Glutamatergic neuron (in vitro differentiated cells): Measurements from ENCODE around the gene FHIT. TPM values are rescaled to one million over a fixed set of nuclear protein-coding genes. Genes with fewer than 3 reads are reported as not detected.

Experiments used
- DNase-seq: peaks from one replicate; pipeline ENCODE4 v3.0.0; 2022
- H3K27ac Mint-ChIP-seq: one replicate; pipeline ENCODE4 v1.8.0; 2020; ENCODE audit warnings: mild to moderate bottlenecking, mixed read lengths, inconsistent platforms; ENCODE audit not compliant: unreplicated experiment
- H3K27me3 Mint-ChIP-seq: one replicate; pipeline ENCODE4 v1.8.0; 2020; ENCODE audit warnings: mild to moderate bottlenecking, moderate library complexity, mixed read lengths, inconsistent platforms; ENCODE audit not compliant: unreplicated experiment
- H3K36me3 Mint-ChIP-seq: one replicate; pipeline ENCODE4 v1.8.0; 2020; ENCODE audit warnings: mild to moderate bottlenecking, mixed read lengths, inconsistent platforms; ENCODE audit not compliant: unreplicated experiment
- H3K4me1 Mint-ChIP-seq: one replicate; pipeline ENCODE4 v1.8.0; 2020; ENCODE audit warnings: mild to moderate bottlenecking, low read depth, mixed read lengths, inconsistent platforms; ENCODE audit not compliant: unreplicated experiment
- H3K4me3 Mint-ChIP-seq: one replicate; pipeline ENCODE4 v1.8.0; 2020; ENCODE audit warnings: mild to moderate bottlenecking, mixed read lengths, inconsistent platforms; ENCODE audit not compliant: unreplicated experiment
- H3K9me3 Mint-ChIP-seq: one replicate; pipeline ENCODE4 v1.8.0; 2020; ENCODE audit warnings: mild to moderate bottlenecking, moderate library complexity, mixed read lengths, inconsistent platforms; ENCODE audit not compliant: unreplicated experiment
- total RNA-seq: library from RNA; stranded (reverse); fragmentation: NEBNext Ultra II Directional; extraction: Animal tissue kit (Norgen Biotek cat#: 25700); gene quantifications from one replicate; pipeline ENCODE4 v1.2.1, GENCODE V29; 2021; ENCODE audit not compliant: unreplicated experiment
- TF ChIP-seq, protein P1 (sequence below): fragments of 200-600 bp; sonication (generic); IDR thresholded peaks from one replicate; pipeline ENCODE4 v1.5.0; 2021; ENCODE audit not compliant: partially characterized antibody, unreplicated experiment

FHIT gene
- total RNA-seq, 1 donor from 2014 or later: 15.2 TPM

DNA sequence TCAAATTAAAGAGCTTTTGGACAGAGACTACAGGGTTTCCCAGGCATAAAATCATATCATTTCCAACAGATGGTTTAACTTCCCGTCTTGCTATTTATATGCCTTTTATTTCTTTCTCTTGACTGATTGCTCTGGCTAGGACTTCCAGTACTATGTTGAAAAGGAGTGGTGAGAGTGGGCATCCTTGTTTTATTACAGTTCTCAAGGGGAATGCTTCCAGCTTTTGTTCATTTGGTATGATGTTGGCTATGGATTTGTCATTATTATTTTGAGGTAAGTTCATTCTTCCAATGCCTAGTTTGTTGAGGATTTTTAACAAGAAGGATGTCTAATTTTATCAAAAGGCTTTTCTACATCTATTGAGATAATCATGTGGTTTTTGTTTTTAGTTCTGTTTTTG, 1304.9 kb downstream of the FHIT start:
- H3K27ac Mint-ChIP-seq: no peak overlapping the region
- no peaks in the 10 kb centered on the region for H3K27me3 Mint-ChIP-seq
- H3K4me3 Mint-ChIP-seq: no peak overlapping the region
- H3K9me3 Mint-ChIP-seq: peaks cover 1% of the 10 kb centered on the region
- no peak for DNase-seq
- no peaks in the 10 kb centered on the region for H3K36me3 Mint-ChIP-seq
- TF ChIP-seq, protein P1, sequence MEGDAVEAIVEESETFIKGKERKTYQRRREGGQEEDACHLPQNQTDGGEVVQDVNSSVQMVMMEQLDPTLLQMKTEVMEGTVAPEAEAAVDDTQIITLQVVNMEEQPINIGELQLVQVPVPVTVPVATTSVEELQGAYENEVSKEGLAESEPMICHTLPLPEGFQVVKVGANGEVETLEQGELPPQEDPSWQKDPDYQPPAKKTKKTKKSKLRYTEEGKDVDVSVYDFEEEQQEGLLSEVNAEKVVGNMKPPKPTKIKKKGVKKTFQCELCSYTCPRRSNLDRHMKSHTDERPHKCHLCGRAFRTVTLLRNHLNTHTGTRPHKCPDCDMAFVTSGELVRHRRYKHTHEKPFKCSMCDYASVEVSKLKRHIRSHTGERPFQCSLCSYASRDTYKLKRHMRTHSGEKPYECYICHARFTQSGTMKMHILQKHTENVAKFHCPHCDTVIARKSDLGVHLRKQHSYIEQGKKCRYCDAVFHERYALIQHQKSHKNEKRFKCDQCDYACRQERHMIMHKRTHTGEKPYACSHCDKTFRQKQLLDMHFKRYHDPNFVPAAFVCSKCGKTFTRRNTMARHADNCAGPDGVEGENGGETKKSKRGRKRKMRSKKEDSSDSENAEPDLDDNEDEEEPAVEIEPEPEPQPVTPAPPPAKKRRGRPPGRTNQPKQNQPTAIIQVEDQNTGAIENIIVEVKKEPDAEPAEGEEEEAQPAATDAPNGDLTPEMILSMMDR: no peak
- H3K4me1 Mint-ChIP-seq: no peaks in the 10 kb centered on the region

DNA sequence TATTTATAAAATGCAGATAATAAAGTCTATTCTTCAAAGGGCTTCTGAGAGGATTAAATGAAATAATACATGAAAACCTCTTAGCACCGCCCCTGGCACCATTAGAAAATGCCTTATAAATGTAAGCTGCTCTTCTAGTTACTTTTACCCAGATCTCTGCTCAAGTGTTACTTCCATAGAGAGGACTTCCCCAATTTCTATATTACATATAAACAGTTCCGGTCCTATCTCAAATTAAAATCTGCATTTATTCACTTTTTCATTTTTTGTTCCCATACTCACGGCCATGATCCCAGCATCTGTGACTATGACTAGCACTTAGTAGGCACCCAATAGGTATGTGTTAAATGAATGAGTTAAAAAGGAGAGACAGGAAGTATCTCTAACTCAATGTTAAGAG, 1310.5 kb downstream of the FHIT start:
- TF ChIP-seq, protein P1: no peak
- peaks cover 6% of the 10 kb centered on the region for H3K4me1 Mint-ChIP-seq
- no peak overlapping the region for H3K4me3 Mint-ChIP-seq
- no peak overlapping the region for H3K27ac Mint-ChIP-seq
- DNase-seq: no peak
- no peaks in the 10 kb centered on the region for H3K36me3 Mint-ChIP-seq
- no peaks in the 10 kb centered on the region for H3K9me3 Mint-ChIP-seq
- H3K27me3 Mint-ChIP-seq: no peaks in the 10 kb centered on the region

DNA sequence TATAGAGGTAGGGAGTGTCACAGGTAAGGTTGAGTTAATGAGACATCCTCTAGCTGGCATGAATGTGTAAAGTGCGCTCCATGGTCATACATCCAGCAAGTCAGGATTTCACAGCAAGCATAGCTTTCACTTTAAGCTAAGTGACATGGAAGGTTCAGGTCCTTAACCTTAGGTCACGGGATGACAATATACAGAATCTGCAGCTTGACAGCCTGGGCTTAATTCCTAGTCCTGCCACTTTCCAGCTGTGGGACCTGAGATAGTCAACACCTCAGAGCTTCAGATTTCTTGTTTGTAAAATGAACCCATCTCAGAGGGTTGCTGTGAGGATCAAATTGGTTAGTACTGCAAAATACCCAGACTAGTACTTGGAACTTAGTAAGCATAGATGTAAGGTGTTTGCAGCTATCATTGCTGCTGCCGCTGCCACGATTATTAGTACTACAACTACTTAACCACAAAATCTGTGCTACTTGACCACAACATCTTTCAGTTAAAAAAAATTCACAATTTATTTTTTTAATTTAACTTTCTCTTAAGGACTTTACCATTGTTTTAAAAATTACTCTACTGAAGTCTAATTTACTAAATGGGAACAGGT, 1311.3 kb downstream of the FHIT start:
- no peak overlapping the region for H3K4me3 Mint-ChIP-seq

DNA sequence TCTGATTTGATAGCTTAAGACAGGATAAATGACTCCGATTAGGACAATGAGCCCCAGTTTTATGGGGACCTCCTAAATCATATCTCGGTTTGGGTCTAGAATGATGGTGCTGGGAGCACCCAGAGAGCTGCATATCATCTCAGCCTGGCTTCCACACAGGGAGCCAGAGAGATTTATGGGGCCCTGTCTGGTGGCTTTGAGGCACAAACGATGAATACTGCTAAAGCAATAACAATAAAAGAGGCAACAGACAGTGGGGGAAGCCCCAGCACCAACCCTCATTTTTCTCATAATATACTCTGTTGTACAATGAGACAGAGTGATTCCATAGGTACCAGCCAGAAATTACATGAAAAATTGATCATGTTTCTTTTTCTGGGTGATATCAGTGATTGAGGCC, 1312.4 kb downstream of the FHIT start:
- H3K27me3 Mint-ChIP-seq: no peaks in the 10 kb centered on the region
- no peaks in the 10 kb centered on the region for H3K9me3 Mint-ChIP-seq
- no peak overlapping the region for H3K4me3 Mint-ChIP-seq
- no peak overlapping the region for H3K27ac Mint-ChIP-seq
- peaks cover 6% of the 10 kb centered on the region for H3K4me1 Mint-ChIP-seq
- TF ChIP-seq, protein P1: no peak
- no peaks in the 10 kb centered on the region for H3K36me3 Mint-ChIP-seq
- DNase-seq: no peak

More for the DNA sequence above, 1311.3 kb downstream of the FHIT start:
- TF ChIP-seq, protein P1: no peak
- DNase-seq: no peak
- H3K36me3 Mint-ChIP-seq: no peaks in the 10 kb centered on the region
- peaks cover 6% of the 10 kb centered on the region for H3K4me1 Mint-ChIP-seq
- no peak overlapping the region for H3K27ac Mint-ChIP-seq
- no peaks in the 10 kb centered on the region for H3K27me3 Mint-ChIP-seq
- H3K9me3 Mint-ChIP-seq: no peaks in the 10 kb centered on the region

DNA sequence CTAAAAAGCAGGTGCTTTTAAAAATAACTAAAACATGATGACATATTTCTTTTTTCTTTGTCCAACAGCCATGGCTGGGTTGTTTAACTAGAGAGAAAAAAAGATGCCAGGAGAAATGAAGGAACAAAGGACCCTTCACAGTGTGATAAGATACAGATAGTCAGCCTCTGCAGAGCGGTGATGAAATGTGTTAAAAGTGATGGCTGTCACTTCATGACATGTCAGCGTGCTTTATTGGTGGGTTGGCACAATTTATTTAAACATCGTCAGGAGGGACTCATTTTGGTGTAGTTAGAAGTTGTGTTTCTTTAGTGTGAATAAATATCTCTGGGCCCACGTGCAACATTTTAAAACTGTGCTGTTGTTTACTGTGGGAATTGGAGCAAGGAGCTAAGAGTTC, 1314.1 kb downstream of the FHIT start:
- DNase-seq: no peak
- peaks cover 16% of the 10 kb centered on the region for H3K4me1 Mint-ChIP-seq

More for the DNA sequence above, 1314.1 kb downstream of the FHIT start:
- Mint-ChIP-seq H3K4me3 (no peak overlapping the region), H3K27ac (peak overlapping the region; percentile 62), H3K36me3 (no peaks in the 10 kb centered on the region), H3K27me3 (peaks cover under 1% of the 10 kb centered on the region), H3K9me3 (no peaks in the 10 kb centered on the region)
- TF ChIP-seq, protein P1: no peak
